Left renal pelvis (tissue), 4 donors: Measurements from ENCODE around the gene CLHC1. TPM values are rescaled to one million over a fixed set of nuclear protein-coding genes. Genes with fewer than 3 reads are reported as not detected.
"Not testable (repeated sequence)": the region's sequence is repeated elsewhere in the genome, so short reads cannot be mapped to it uniquely, and the experiment has no call there.

Experiments
- DNase-seq, 4 donors: peaks; one replicate each; pipeline ENCODE4 v3.0.0-alpha.2; 2013; ENCODE audit warnings: low read depth in 4 of 4, low spot score in 3 of 4
- polyA plus RNA-seq, 4 donors: library from polyadenylated mRNA; unstranded; fragments of 120-200 nt; gene quantifications; one replicate each; pipeline ENCODE4 v1.2.1, GENCODE V29; 2013; ENCODE audit not compliant: insufficient read length in 4 of 4

The CLHC1 gene
- polyA plus RNA-seq, 4 donors, result 20.7 to 31.9 (median 25.0) TPM

DNA sequence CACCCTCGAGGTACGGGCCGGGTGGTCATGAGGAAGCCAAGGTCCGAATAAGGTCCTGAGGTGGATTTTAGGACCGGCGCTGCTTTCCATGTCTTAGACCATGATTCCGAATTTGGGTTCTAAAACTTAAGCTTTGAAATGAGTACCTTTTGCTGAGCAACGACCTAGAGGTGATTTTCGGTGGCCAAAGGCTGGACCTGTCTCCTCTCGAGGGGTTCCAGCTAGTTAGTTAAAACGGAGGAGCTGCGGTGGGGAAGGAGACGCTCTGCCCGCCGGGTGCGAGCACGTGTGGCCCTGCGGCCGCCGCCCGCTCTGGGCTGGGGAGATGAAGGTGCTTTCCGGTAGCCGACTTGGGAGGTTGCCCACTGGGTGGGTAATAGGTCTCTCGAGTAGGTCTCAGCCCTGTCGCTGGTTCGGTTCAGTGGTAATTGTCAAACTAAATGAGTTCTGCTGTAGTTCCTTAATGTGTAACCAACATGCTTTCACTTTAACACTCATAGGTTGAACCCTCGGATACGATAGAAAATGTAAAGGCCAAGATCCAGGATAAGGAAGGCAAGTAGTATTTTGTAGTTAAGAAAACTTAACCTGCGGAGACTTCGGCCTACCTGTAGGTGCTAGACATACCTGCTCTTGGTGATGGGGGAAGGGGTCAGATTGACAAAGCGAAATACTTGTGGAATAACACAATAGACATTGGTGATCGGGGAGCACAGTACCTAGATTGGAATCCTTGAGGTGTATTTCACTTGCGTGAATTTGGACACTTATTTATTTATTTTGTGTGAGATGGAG is 967 bp upstream of the CLHC1 start:
- DNase-seq, result no peak

DNA sequence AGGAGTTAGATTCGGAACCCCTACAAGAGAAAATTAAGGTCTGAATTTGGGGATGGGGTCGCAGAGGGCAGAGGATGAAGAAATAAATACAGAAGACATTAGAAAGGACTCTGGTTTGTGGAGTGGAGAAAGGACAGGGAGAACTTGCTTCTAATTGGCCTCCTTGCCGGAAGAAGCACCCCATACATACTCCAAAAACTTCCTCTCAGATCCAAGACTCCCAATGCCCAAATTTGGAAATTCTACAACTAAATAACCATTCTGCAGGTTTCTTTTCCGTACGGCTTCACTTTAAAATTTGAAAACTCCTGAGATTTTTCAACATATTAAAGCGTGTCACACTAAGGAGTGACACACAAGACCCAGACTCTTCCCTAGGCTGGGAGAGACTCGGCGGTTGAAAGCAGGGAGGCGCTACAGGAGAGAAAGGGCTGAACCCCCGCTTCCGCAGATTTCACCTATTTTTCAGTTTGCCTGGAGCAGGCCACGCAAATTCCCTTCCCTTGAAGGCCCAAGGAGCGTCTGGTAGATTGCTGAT is 478 bp downstream of the CLHC1 start:
- DNase-seq, result no peak

DNA sequence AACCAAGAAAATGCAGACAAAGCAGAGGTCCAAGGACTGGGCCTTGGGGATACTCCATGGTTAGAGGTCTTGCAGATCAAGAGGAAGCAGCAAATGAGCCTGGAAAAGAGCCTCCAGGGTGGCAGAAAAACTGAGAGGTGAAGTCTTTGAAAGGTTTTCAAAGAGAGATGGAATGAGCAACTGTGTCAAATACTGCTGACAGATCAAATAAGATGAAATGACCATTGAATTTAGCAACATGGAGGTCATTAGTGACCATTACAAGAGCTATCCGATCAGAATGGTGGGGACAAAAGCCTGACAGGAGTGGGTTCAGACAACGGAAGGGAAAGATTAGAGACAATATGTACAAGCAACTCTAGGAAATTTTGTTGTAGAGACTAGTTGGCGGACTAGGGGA is 1.5 kb downstream of the CLHC1 start:
- DNase-seq, result no peak

DNA sequence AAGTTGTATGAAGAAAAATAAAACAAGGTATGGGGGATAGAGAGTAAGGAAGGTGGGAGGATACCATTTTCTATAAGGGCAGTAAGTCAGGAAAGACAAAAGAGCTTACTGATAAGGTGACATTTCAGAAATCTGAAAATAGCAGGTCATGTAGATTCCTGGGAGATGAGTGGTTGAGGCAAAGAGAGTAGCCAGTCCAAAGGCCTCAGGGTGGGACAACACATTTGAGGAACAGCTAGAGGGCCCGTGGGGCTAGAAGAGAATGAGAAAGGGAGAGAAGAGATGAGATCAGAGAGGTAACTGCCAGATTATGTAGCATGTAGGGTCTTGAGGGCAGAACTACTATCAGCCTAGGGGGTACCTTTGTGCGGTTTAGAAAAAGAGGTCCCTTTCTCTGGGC is 2.9 kb downstream of the CLHC1 start:
- no peak for DNase-seq

DNA sequence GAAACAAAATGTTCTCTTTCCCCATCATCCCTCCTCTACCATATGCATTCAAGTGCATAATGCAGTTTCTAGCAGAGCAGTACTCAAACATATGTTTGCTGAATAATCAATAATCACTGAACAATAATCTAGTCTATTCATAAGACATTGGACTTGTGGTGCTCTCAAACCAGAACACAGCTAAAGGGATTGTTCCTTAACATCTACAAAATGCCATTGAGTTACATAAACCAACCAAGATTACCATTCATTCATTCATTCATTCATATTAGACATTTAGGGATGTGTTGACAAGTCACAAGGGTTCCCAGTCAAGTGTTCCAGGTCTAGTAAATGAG is 3.9 kb downstream of the CLHC1 start:
- no peak for DNase-seq

DNA sequence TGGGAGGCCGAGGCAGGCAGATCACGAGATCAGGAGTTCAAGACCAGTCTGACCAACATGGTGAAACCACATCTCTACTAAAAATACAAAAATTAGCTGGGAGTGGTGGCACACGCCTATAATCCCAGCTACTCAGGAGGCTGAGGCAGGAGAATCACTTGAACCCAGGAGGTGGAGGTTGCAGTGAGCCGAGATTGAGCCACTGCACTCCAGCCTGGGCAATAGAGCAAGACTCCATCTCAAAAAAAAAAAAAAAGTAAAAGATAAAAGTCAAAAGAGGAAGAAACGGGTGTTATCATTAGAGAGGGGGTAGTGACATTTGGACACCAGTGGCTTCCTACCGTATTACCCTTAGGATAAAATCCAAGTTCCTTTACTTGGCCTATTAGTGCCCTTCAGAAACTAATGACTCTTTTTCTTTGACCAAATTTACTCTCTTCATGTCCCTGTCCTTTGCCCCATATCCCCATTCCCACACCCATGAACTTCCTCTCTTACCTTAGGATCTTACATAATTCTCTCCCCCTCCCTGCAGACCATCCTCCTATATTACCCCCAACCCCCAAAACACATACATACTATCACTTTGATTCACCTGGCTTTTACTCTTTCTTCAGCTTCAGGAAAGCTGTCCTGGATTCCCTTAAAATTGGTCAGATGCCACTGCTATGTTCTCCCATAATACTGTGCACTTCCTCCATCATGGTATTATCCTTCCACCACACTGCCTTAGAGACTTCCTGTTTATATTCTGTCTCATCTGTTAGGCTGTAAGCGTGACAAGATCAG is 4.5 kb downstream of the CLHC1 start:
- DNase-seq, result not testable (repeated sequence)

DNA sequence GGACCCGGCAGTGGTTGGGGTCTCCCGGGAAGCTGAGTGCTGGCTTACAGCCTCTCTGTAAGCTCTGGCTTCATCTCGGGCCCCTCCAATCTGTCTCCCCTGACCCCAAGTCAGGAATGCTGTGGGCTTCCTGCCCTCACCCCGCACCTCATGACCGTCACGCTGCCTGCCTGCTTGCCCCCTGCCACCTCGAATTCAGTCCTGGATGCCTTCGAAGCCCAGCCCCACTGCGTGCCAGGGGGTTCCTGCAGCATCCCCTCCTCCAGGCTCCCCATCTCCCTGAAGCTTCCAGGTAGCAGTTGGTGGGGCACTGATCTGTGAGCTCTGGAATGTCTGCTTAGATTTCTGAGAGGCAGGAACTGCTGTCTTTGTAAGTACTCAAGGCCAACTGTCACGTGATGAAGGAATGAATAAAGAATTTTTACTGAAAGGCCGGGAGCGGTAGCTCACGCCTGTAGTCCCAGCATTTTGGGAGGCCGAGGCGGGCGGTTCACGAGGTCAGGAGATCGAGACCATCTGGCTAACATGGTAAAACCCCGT is 6.5 kb downstream of the CLHC1 start:
- no peak for DNase-seq

DNA sequence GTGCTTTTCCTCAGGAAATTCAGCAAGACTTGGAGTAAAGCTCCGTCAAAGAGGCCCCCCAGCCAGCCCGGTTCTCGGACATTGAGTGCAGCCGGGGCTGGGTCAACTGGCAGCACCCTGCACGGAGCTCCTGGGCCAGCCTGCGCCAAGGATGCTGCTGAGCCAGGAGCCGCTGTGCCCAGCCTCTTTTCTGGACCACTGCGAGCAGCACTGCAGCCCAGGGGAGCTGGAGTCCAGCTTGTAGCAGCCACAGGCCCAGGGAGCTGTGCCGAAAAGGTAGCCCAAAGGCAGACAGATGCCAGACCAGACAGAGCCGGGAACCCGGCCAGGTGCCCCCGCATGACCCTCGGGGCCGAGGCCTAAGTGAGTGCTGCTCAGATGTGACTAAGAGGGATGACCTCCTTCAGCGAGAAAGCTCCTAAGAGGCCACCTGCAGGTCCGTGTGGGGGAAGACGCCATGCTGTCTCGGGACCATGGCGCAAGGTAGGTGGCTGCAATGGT is 7.3 kb downstream of the CLHC1 start:
- DNase-seq, result no peak

DNA sequence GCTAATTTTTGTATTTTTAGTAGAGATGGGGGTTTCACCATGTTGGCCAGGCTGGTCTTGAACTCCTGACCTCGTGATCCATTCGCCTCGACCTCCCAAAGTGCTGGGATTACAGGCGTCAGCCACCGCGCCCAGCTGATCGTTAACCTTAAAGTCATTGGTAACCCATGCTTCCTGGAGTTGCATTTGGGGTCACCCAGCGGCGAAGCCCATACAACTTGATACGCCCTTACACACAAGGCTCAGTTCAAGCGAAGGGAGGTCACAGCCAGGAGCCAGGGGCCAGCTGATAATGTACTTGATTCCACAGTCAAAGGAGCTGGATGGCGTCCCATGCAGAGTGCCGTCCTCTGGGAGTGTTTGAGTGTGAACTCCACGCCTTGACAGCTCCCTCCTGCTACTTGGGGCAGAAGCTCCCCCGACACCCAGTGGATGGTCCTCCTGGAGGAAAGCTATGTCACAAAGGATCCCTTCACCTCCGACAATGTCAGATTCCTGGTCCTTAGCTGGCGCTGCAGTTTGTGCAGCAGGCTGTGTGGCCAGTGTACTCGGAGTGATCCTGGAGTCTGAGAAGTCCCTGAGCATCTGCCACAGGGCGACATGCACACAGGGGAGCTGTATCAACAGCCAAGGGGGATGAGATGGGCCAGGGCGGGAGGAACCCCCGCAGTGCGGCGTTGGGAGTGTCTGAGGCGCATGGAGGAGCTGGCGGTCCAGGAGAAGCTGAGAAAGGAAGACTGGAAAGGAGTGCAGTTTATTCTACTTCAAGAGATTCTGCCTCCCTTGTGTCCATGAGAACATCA is 7.9 kb downstream of the CLHC1 start:
- DNase-seq, result no peak

DNA sequence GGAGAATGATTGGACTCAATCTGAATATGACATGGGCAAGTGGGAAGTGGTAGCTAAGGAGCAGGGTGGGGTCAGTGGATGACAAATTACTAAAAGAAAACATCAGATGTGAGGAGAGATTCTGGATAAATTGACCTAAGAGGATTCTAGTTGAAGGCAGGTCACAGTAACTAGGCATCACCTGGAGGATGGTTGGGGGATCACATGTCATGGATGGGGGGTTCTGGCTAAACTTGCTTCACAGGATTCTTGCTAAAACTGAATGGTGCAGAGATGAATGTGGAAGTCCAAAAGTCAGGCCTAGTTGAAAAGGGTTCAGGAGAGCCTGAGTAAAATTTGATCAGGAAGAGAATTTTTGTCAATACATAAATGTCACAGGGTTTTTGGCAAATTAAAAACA is 18.3 kb downstream of the CLHC1 start:
- DNase-seq, result no peak

DNA sequence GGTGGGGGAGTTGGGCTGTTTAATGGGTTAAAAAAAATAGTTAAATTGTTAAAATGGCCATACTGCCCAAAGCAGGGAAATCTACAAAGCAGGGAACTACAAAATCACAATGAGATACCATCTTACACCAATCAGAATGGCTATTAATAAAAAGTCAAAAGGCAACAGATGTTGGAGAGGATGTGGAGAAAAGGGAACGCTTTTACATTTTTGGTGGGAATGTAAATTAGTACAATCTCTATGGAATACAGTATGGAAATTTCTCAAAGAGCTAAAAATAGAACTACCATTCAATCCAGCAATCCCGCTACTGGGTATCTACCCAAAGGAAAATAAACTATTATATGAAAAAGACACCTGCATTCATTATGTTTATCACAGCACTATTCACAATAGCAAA is 27.1 kb downstream of the CLHC1 start:
- no peak for DNase-seq

DNA sequence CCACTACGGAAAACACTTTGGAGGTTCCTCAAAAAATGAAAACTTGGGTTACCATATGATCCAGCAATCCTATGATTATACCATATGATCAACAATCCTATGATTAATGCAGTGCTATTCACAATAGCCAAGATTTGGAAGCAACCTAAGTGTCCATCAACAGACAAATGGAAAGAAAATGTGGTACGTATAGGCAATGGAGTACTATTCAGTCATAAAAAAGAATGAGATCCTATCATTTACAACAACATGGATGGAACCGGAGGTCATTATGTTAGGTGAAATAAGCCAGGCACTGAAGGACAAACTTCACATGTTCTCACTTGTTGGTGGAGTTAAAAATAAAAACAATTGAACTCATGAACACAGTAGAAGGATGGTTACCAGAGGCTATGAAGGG is 27.6 kb downstream of the CLHC1 start:
- DNase-seq, result no peak

DNA sequence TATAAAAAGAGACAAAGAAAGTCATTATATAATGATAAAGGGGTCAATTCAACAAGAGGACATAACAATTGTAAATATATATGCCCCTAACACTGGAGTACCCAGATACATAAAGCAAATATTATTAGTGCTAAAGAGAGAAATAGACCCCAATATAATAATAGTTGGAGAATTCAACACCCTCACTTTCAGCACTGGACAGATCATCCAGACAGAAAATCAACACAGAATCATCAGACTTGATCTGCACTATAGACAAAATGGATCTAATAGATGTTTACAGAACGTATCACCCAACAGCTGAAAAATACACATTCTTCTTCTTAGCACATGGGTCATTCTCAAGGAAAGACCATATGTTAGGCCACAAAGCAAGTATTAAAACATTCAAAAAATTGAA is 31.7 kb downstream of the CLHC1 start:
- DNase-seq, result no peak

DNA sequence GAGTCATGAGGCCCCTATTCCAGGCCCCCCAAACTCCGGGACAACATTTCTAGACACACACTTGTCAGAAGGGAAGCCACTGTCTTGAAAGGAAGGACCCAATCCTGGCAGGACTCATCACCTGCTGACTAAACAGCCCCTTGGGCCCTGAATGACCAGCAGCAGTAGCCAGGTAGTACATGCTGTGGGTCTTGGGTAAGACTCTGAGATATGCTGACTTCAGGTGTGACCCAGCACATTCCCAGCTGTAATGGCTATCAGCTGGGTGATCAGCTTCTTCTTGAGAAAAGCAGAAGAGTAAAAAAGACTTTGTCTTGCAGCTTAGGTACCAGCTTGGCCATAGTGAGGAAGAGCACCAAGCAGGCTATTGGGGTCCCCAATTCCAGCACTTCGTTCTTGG is 35.6 kb downstream of the CLHC1 start:
- no peak for DNase-seq

DNA sequence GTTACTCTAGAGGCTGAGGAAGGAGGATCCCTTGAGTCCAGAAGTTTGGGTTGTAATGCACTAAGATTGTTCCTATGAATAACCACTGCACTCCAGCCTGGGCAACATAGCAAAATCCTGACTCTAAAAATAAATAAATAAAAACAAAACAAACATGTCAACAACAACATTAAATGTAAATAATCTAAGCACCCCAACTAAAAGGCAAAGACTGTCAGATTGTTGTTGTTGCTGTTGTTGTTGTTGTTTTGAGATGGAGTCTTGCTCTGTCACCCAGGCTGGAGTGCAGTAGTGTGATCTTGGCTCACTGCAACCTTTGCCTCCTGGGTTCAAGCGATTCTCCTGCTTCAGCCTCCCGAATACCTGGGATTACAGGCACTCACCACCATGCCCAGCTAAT is 40.2 kb downstream of the CLHC1 start:
- not testable (repeated sequence) for DNase-seq

DNA sequence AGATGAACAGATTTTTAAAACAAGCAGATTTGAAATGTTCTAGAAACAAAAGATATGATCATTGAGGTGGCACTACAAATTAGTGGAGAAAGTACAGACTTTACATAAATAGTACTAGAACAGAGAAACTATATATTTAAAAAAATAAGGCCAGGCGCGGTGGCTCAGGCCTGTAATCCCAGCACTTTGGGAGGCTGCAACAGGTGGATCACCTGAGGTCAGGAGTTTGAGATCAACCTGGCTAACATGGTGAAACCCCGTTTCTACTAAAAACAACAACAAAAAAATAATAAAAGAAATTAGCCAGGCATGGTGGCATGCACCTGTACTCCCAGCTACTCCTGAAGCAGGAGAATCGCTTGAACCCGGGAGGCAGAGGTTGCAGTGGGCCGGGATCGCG is 45.3 kb downstream of the CLHC1 start:
- not testable (repeated sequence) for DNase-seq

DNA sequence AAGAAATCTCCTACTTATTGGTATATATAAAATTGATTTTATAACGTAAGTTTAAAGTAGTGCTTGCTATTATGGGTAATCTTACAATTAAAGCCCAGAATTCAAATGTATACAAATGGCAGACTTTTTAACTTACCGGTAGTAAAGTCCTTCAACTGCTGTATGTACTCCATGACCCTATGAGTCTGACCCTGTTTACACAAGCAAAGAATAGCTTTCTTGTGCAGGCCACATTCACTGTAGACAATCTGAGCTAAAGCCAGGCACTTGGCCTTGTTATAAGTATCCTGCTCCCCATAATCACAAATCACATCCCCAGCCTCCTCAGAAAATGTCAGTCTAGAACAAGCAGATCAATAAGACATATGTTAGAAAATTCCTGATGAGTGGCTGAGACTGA is 51.7 kb downstream of the CLHC1 start:
- no peak for DNase-seq

DNA sequence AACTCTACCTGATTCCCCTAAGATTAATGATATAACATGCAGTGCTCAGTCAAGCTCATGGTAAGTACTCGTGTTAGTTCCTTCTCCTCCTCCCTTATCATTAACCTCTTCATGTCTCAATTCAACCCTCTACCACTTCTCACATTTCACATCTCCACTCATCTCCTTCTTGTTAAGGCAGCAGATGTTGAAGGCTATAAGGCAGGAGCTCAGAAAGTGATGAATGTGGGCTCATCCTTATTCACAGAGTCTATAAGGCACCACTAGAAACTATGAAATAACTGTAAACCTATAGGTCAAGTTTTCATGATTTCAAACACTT is 56.0 kb downstream of the CLHC1 start:
- no peak for DNase-seq

DNA sequence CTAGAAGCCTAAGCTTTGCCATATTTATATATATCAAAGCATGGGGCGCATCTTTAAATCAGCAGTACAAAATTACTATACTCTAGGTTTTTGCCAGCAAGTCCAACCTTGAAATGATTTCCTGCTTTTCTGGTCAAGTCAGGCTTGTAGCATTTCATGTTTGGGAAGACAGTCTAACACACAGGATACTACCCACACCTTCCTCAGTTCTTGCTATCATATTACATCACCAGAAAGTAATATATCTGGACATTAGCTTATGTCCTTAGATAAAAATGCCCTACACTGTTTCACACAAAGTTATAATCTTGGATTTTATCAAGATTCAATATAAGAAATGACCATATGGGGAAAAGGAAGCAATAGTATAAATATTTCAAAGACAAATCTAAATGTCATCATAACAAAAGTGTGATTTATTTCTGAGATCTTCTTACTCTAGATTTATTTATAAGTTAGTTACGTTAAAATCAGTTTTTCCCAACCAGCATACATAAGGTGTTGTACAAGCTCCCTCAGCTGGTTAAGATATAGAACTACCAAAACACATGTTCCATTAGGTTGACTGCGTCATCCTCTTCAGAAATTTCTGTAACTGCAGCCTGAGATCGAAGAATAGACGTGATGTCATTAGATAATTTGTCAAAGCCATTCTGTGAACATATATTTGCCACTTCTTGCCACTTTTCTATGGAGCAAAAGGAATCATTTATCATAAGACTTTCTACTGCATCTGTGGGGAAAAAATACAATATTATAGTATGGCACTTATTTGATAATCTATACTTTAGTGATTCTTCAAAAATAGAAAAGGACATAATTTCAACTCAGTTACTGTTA is 56.6 kb downstream of the CLHC1 start:
- no peak for DNase-seq

DNA sequence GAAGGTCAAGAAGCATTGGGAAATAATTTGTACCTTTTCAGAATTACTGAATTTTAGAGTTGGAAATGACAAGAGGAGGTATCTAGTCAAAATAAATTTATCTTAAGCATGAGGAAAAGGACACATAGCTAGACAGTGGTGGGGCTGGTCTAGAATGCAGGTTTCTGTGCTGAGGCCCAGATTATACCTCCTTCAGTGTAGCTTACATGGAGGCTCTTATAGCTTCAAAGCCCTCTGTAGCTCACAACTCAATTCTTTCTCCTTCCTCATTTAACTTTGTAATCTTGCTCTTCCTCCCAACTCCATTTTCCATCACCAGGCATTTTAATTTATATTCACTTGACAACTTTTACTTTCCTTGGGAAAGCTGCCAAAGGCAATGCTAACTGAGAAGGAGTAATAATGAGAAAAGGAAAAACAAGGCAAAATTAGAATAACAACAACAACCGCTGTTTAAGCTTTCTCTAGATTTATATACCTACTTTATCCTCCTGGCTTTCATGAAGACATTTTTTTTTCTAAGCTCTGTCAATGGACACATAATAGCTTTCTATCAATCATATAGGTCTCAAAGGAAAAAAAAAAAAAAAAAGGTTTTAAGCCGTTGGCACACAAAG is 58.5 kb downstream of the CLHC1 start:
- DNase-seq, result no peak
